Spleen (tissue), 11 donors: ENCODE measurements around the gene CLMN. TPM values are rescaled to one million over a fixed set of nuclear protein-coding genes. Genes with fewer than 3 reads are reported as not detected.

Experiments used
- DNase-seq: peaks from one replicate; pipeline ENCODE4 v3.0.0-alpha.2; 2020
- H3K27ac ChIP-seq, 8 donors: fragments of 200-600 bp; sonication (generic) in 7 of 8; 1 replicate in 4 of 8; 2 replicates in 4 of 8; pipeline versions ENCODE4 v1.5.0 to v1.8.0; 2016 to 2021; ENCODE audit warnings: inconsistent platforms in 4 of 8, mild to moderate bottlenecking in 4 of 8, moderate library complexity in 1 of 8
- H3K27me3 ChIP-seq, 7 donors: fragments of 200-600 bp; sonication (generic) in 6 of 7; replicated peaks in 1 of 7; 1 replicate in 4 of 7; 2 replicates in 3 of 7; pipeline versions ENCODE4 v1.5.0 to v1.8.0; 2016 to 2021; ENCODE audit warnings: inconsistent platforms in 3 of 7, mild to moderate bottlenecking in 1 of 7
- H3K36me3 ChIP-seq, 6 donors: fragments of 200-600 bp; sonication (generic) in 5 of 6; 1 replicate in 4 of 6; 2 replicates in 2 of 6; pipeline versions ENCODE4 v1.5.0 to v1.8.0; 2016 to 2021; ENCODE audit warnings: inconsistent platforms in 2 of 6
- H3K4me1 ChIP-seq, 6 donors: fragments of 200-600 bp; sonication (generic) in 5 of 6; 1 replicate in 3 of 6; 2 replicates in 3 of 6; pipeline versions ENCODE4 v1.5.0 to v1.8.0; 2016 to 2021; ENCODE audit warnings: inconsistent platforms in 3 of 6
- H3K4me3 ChIP-seq, 8 donors: fragments of 200-600 bp; sonication (generic) in 7 of 8; 1 replicate in 4 of 8; 2 replicates in 4 of 8; pipeline versions ENCODE4 v1.5.0 to v1.8.0; 2016 to 2021; ENCODE audit warnings: inconsistent platforms in 4 of 8, mild to moderate bottlenecking in 4 of 8, moderate library complexity in 2 of 8
- H3K9me3 ChIP-seq, 8 donors: fragments of 200-600 bp; sonication (generic) in 7 of 8; 1 replicate in 4 of 8; 2 replicates in 4 of 8; pipeline versions ENCODE4 v1.5.0 to v1.8.0; 2016 to 2021; ENCODE audit warnings: inconsistent platforms in 4 of 8
- POLR2A ChIP-seq, 3 donors: fragments of 450-650 bp; IDR thresholded peaks; one replicate each; pipeline ENCODE4 v1.5.1; 2017; ENCODE audit warnings: antibody characterized with exemption in 3 of 3, mild to moderate bottlenecking in 1 of 3
- POLR2AphosphoS5 ChIP-seq, 3 donors: sonication (generic); formaldehyde crosslinking; IDR thresholded peaks; one replicate each; pipeline ENCODE4 v1.5.1; 2017; ENCODE audit warnings: antibody characterized with exemption in 3 of 3
- WGBS, 5 donors: extraction: QIAGEN DNeasy Blood & Tissue Kit in 3 of 5; methylation state at CpG; one replicate each; pipeline versions ENCODE4 v1.1.5 to v1.1.7; 2013 to 2018; 5-methylcytosine and 5-hydroxymethylcytosine counted together
- intact Hi-C: fragments of 100-400 bp; cut with DNase I; formaldehyde crosslinking; loops from one replicate; pipeline ENCODE4 v1.15.0; 2023; ENCODE audit warnings: low total_unique reads
- polyA plus RNA-seq, 3 donors: library from polyadenylated mRNA; stranded (reverse); fragments of 200-250 nt; gene quantifications; one replicate each; pipeline ENCODE4 v1.2.1, GENCODE V29; 2013
- total RNA-seq, 7 donors: library from RNA; depleted of rRNA in 3 of 7; stranded (reverse); fragments of >200 nt in 3 of 7; fragmentation: NEBNext Ultra II Directional in 4 of 7; extraction: Animal tissue kit (Norgen Biotek cat#: 25700) in 4 of 7; gene quantifications; one replicate each; pipeline versions ENCODE4 v1.1.0 to v1.2.1, GENCODE V29; 2016 to 2021
- TF ChIP-seq, protein P1 (sequence below), 11 experiments: fragments of 200-600 bp in 7 of 11; fragments of 450-650 bp in 4 of 11; sonication (generic) in 4 of 11; IDR thresholded peaks in 8 of 11; conservative IDR thresholded peaks in 3 of 11; 1 replicate in 7 of 11; 2 replicates in 4 of 11; pipeline versions ENCODE4 v1.4.0 to v1.8.0; 2016 to 2021; ENCODE audit warnings: antibody characterized with exemption in 11 of 11, inconsistent platforms in 4 of 11, mild to moderate bottlenecking in 1 of 11
- donor health status: healthy with polysubstance abuse.
- donor health status: DM: no; HTN: no; CAD: no; lungs with moderate emphysema.
- donor health status: DM: no; HTN: no; CAD: no.
- donor health status: Bipolar disorder and iron deficiency.
- donor health status: healthy.
- donor health status: DM: no; HTN: no; CAD: no.
- donor health status: DM: yes; HTN: yes; CAD: no.

Gene CLMN
- total and polyA plus RNA-seq, 10 donors: 2.7 to 21.4 (median 14.8) TPM

DNA sequence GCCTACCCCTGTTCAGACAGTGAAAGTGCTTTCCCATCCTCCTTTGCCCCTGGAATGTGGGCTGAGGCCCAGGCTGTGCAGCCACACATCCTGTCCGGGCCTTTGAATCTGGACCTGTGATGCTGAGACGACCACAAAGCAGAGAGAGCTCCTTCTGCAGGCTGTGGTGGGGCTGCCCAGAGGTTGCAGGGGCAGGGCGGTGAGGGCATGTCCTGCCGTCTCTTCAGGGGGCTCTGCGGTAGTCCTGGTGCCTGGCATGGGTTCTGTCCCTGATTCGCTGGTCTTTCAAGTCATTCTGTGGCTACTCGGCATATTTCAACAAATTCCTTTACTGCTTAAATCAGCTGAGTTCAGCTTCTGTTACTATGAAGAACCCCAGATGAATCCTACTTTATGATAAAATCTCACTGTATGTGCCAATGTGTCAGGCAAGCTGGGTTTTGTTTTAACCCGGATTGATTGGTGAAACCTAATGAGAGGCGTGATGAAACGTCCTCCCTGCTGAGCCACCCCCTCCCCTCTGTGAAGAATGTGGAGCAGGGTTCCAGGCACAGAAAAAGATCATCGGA, 99.0 kb downstream of the CLMN start:
- H3K9me3 ChIP-seq: peaks cover 0 to 4% (median 0%) of the 10 kb centered on the region in 8 donors
- peak overlapping the region in 4 of 8 donors; percentile 10 to 59 (median 30) for H3K27ac ChIP-seq
- intact Hi-C loops: no loop called here
- no peaks in the 10 kb centered on the region for H3K27me3 ChIP-seq
- DNase-seq: no peak
- H3K4me1 ChIP-seq: no peaks in the 10 kb centered on the region
- H3K4me3 ChIP-seq: no peak overlapping the region
- H3K36me3 ChIP-seq: peaks cover 0 to 39% (median 0%) of the 10 kb centered on the region in 6 donors
- 65 to 84% (median 67%) methylated on average over 11 of the region's 11 CpGs for WGBS, 5 donors
- no peak for TF ChIP-seq POLR2AphosphoS5 (IDR thresholded peaks at IDR 0.05)
- TF ChIP-seq, protein P1, sequence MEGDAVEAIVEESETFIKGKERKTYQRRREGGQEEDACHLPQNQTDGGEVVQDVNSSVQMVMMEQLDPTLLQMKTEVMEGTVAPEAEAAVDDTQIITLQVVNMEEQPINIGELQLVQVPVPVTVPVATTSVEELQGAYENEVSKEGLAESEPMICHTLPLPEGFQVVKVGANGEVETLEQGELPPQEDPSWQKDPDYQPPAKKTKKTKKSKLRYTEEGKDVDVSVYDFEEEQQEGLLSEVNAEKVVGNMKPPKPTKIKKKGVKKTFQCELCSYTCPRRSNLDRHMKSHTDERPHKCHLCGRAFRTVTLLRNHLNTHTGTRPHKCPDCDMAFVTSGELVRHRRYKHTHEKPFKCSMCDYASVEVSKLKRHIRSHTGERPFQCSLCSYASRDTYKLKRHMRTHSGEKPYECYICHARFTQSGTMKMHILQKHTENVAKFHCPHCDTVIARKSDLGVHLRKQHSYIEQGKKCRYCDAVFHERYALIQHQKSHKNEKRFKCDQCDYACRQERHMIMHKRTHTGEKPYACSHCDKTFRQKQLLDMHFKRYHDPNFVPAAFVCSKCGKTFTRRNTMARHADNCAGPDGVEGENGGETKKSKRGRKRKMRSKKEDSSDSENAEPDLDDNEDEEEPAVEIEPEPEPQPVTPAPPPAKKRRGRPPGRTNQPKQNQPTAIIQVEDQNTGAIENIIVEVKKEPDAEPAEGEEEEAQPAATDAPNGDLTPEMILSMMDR (IDR thresholded peaks at IDR 0.05 in 8 of 11, conservative IDR thresholded peaks at IDR 0.05 in 3 of 11): no peak

DNA sequence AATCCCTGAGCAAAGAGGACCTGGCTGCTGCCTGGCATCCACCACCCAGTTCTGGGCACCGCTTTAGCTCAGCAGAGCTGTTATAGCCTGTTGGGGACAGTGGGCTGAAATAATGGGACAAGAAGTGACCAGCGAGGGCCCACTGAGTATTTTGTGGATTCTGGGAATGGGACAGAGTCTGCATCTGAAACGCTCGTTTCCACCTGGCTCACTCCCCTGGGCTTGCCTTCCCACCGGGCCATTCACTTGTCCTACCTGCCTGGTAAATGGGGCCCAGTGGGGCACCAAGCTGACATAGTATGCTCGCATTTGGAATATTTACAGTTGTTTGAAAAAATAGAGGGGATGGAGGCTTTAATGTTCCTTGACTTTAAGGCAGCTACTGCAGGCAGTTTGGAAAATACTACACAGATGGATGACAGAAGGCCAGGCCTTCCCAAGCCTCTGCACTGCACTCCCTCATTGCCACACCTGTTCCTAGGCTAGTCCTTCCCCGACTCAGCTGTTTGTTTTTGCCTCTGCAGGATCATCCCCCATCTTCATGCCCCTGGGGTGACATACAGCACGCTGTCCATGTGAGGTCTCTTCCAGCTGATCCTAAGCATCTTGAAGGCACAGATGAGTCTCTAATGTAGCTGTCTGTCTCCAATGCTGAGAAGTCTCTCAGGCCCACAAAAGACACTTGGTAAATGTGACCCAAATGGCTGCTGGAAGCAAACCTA, 101.1 kb downstream of the CLMN start:
- H3K4me1 ChIP-seq: no peaks in the 10 kb centered on the region
- intact Hi-C loops: no loop called here
- H3K27me3 ChIP-seq: no peaks in the 10 kb centered on the region
- peaks cover 0 to 39% (median 0%) of the 10 kb centered on the region in 6 donors for H3K36me3 ChIP-seq
- 76 to 89% (median 86%) methylated on average over 8 of the region's 8 CpGs for WGBS, 5 donors
- H3K27ac ChIP-seq: no peak overlapping the region
- H3K9me3 ChIP-seq: peaks cover 0 to 4% (median 0%) of the 10 kb centered on the region in 8 donors
- no peak overlapping the region for H3K4me3 ChIP-seq
- DNase-seq: no peak
- no peak for TF ChIP-seq POLR2AphosphoS5 (IDR thresholded peaks at IDR 0.05)
- TF ChIP-seq, protein P1 (IDR thresholded peaks at IDR 0.05 in 8 of 11, conservative IDR thresholded peaks at IDR 0.05 in 3 of 11): no peak
- TF ChIP-seq POLR2A (IDR thresholded peaks at IDR 0.05): no peak

DNA sequence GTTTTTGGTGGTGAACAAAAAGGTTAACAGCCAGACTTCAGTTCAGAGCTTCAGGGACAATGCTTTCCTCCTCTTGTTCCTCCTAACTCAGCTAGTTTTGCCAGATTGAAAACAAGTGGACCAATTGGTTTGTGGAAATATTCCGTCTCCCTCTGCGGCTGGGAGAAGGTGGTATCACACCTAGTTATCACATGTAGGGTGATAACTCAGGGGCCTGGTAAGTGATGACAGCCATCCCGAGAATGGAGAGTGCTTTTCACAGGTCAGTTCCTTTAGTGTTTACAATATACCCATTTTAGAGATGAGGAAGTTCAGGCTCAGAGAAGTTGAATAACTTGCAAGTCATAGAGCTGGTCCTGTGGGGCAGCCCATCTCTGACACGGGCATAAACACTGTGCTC, 101.7 kb downstream of the CLMN start:
- Histone ChIP-seq H3K27me3 (no peaks in the 10 kb centered on the region), H3K27ac (no peak overlapping the region), H3K4me3 (no peak overlapping the region), H3K36me3 (peaks cover 0 to 39% (median 0%) of the 10 kb centered on the region in 6 donors), H3K9me3 (peaks cover 0 to 4% (median 0%) of the 10 kb centered on the region in 8 donors), H3K4me1 (no peaks in the 10 kb centered on the region)
- 81 to 89% (median 82%) methylated on average over 4 of the region's 4 CpGs for WGBS, 5 donors
- intact Hi-C loops: no loop called here
- TF ChIP-seq, protein P1 (IDR thresholded peaks at IDR 0.05 in 8 of 11, conservative IDR thresholded peaks at IDR 0.05 in 3 of 11): no peak
- TF ChIP-seq POLR2A (IDR thresholded peaks at IDR 0.05) (no peak), POLR2AphosphoS5 (IDR thresholded peaks at IDR 0.05) (no peak)
- no peak for DNase-seq

DNA sequence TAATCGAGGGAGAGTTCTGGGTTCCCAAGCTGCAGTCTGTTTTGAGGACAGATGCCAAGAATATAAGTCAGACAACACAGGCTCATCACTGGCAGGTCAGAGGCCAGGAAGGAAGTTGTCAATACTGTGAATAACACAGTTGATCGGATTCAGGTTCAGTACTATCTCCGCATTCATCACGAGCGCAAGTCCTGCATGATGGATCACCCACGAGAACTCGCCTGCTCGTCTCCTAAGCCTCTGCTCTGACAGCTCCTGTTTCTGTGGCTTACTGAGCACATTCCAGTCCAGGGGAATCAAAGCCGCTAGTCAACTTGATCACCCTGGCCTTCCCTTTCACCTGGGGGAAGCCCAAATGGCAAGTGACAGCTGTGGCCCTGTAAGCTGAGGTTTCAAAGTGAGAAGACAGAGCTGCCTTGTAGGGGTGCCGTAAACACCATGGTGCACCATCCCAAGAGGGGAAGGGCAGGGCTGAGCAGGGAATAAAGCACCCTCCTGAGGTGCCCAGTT, 102.3 kb downstream of the CLMN start:
- DNase-seq: no peak
- Histone ChIP-seq H3K27ac (no peak overlapping the region), H3K4me1 (no peaks in the 10 kb centered on the region), H3K9me3 (peaks cover 0 to 4% (median 0%) of the 10 kb centered on the region in 8 donors), H3K36me3 (peaks cover 0 to 35% (median 0%) of the 10 kb centered on the region in 6 donors), H3K27me3 (no peaks in the 10 kb centered on the region), H3K4me3 (no peak overlapping the region)
- intact Hi-C loops: no loop called here
- no peak for TF ChIP-seq POLR2AphosphoS5 (IDR thresholded peaks at IDR 0.05)
- TF ChIP-seq, protein P1 (IDR thresholded peaks at IDR 0.05 in 8 of 11, conservative IDR thresholded peaks at IDR 0.05 in 3 of 11): no peak
- no peak for TF ChIP-seq POLR2A (IDR thresholded peaks at IDR 0.05)
- WGBS, 5 donors: 80 to 94% (median 84%) methylated on average over 10 of the region's 10 CpGs
